ENCODE data around the gene LYPD3.

DNA sequence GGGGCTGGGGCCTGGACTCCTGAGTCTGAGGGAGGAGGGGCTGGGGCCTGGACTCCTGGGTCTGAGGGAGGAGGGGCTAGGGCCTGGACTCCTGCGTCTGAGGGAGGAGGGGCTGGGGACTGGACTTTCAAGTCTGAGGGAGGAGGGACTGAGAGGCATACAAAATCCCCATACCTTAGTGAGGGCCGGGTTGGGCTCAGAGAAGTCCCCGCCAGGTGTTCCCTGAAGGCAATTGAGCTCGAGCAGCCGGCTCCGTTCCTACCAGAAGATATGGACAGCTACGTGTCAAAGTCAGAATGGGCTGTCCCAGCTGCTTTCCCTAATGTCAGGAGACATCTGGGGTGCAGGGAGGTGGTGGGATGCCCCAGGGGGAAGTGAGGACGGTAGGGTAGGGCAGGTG is 29.7 kb upstream of the LYPD3 start:
- TF ChIP-seq GABPA (IDR thresholded peaks at IDR 0.05; ENCODE audit: low read depth), result no peak
- TF ChIP-seq TAF1 (IDR thresholded peaks at IDR 0.05; ENCODE audit: borderline replicate concordance, low read depth, low read length), result no peak
- TF ChIP-seq EZH2 (IDR thresholded peaks at IDR 0.05; ENCODE audit: borderline replicate concordance, control insufficient read depth, low read depth, low read length), result no peak

All from GM12878 (cell line).